IMR-90 (cell line): ENCODE measurements around the gene KYAT1. TPM values are rescaled to one million over a fixed set of nuclear protein-coding genes. Genes with fewer than 3 reads are reported as not detected.

Experiments used
- ATAC-seq: fragments of 200-7000 bp; cut with Tn5 transposase; 2 replicates; pipeline ENCODE4 v1.9.1; 2020; ENCODE audit warnings: low read depth, mild to moderate bottlenecking, moderate library complexity
- BruUV-seq: library from RNA; stranded (reverse); fragments of 400-500 nt; replicated peaks from 2 replicates; lab custom pipeline; 2021; lab: Mats Ljungman, UMichigan
- CTCF ChIA-PET: fragments of 300-600 bp; formaldehyde crosslinking; extraction: SDS; loops from one replicate; lab custom pipeline; 2021; ENCODE audit warnings: antibody characterized with exemption; lab: Yijun Ruan, JAX
- POLR2A ChIA-PET: fragments of 300-600 bp; sonication (Branson Sonifier 250); formaldehyde crosslinking; loops from one replicate; lab custom pipeline; 2022; ENCODE audit warnings: antibody characterized with exemption; ENCODE audit not compliant: unreplicated experiment; lab: Charles Lee
- DNase-seq: peaks from one replicate; pipeline ENCODE4 v3.0.0; 2013
- H2AFZ ChIP-seq: replicated peaks from 2 replicates; pipeline ENCODE3; 2013; ENCODE audit warnings: low read length, mild to moderate bottlenecking; ENCODE audit not compliant: poor library complexity
- H2AK5ac ChIP-seq: 2 replicates; pipeline ENCODE4 v1.6.1; 2013; ENCODE audit warnings: low read depth, low read length, inconsistent platforms
- H2AK9ac ChIP-seq: replicated peaks from 2 replicates; pipeline ENCODE3; 2013; ENCODE audit warnings: mild to moderate bottlenecking, low read depth, low read length, moderate library complexity; ENCODE audit not compliant: poor library complexity
- H2BK120ac ChIP-seq: 2 replicates; pipeline ENCODE4 v1.6.1; 2013; ENCODE audit warnings: low read depth, low read length, inconsistent platforms
- H2BK15ac ChIP-seq: 3 replicates; pipeline ENCODE4 v1.6.1; 2013; ENCODE audit warnings: low read depth, low read length, inconsistent platforms
- H2BK20ac ChIP-seq: 2 replicates; pipeline ENCODE4 v1.6.1; 2013; ENCODE audit warnings: low read depth, mild to moderate bottlenecking, inconsistent platforms, low read length, moderate library complexity
- H2BK5ac ChIP-seq: 2 replicates; pipeline ENCODE4 v1.6.1; 2013; ENCODE audit warnings: mild to moderate bottlenecking, low read depth, low read length, inconsistent platforms; ENCODE audit not compliant: poor library complexity, severe bottlenecking
- H3K14ac ChIP-seq: replicated peaks from 2 replicates; pipeline ENCODE4 v1.6.1; 2013; ENCODE audit warnings: low read depth, low read length, inconsistent platforms
- H3K18ac ChIP-seq: 2 replicates; pipeline ENCODE4 v1.6.1; 2013; ENCODE audit warnings: low read depth, low read length, control low read depth
- H3K23ac ChIP-seq: 2 replicates; pipeline ENCODE4 v1.6.1; 2013; ENCODE audit warnings: low read depth, low read length, inconsistent platforms
- H3K27ac ChIP-seq: 2 replicates; pipeline ENCODE4 v1.5.1; 2013; ENCODE audit warnings: mild to moderate bottlenecking, control low read depth, low read length; ENCODE audit not compliant: insufficient read depth
- H3K27me3 ChIP-seq: 2 replicates; pipeline ENCODE4 v1.6.1; 2013; ENCODE audit warnings: low read length; ENCODE audit not compliant: control insufficient read depth, insufficient read depth
- H3K36me3 ChIP-seq: 2 replicates; pipeline ENCODE4 v1.6.1; 2013; ENCODE audit warnings: low read length, mixed read lengths; ENCODE audit not compliant: control insufficient read depth, insufficient read depth
- H3K4ac ChIP-seq: 2 replicates; pipeline ENCODE4 v1.6.1; 2013; ENCODE audit warnings: low read depth, low read length, inconsistent platforms
- H3K4me1 ChIP-seq: 2 replicates; pipeline ENCODE4 v1.6.1; 2013; ENCODE audit warnings: low read length, mixed read lengths; ENCODE audit not compliant: control insufficient read depth, insufficient read depth
- H3K4me2 ChIP-seq: 2 replicates; pipeline ENCODE4 v1.6.1; 2013; ENCODE audit warnings: low read depth, mild to moderate bottlenecking, control low read depth, low read length, moderate library complexity
- H3K4me3 ChIP-seq: 2 replicates; pipeline ENCODE4 v1.5.1; 2013; ENCODE audit warnings: low read depth, mild to moderate bottlenecking, control low read depth, low read length, moderate library complexity; ENCODE audit not compliant: insufficient read depth
- H3K56ac ChIP-seq: 2 replicates; pipeline ENCODE4 v1.6.1; 2013; ENCODE audit warnings: low read length, inconsistent platforms; ENCODE audit not compliant: insufficient read depth; ENCODE audit errors: extremely low read depth
- H3K79me1 ChIP-seq, 2 experiments: 2 replicates each; pipeline ENCODE4 v1.6.1; 2013; ENCODE audit warnings: low read length in 2 of 2, inconsistent platforms in 1 of 2, low read depth in 1 of 2
- H3K9ac ChIP-seq: 2 replicates; pipeline ENCODE4 v1.6.1; 2013; ENCODE audit warnings: low read depth, low read length, control low read depth
- H3K9me1 ChIP-seq: 2 replicates; pipeline ENCODE4 v1.6.1; 2013; ENCODE audit warnings: low read length, inconsistent platforms; ENCODE audit not compliant: insufficient read depth
- H3K9me3 ChIP-seq: 2 replicates; pipeline ENCODE4 v1.6.1; 2013; ENCODE audit warnings: low read length; ENCODE audit not compliant: control insufficient read depth, insufficient read depth
- H4K20me1 ChIP-seq: 2 replicates; pipeline ENCODE4 v1.6.1; 2013; ENCODE audit warnings: low read length, inconsistent platforms; ENCODE audit not compliant: insufficient read depth
- H4K5ac ChIP-seq: 2 replicates; pipeline ENCODE4 v1.6.1; 2013; ENCODE audit warnings: mild to moderate bottlenecking, low read depth, low read length, control low read depth
- H4K8ac ChIP-seq, 2 experiments: 2 replicates each; pipeline ENCODE4 v1.6.1; 2013; ENCODE audit warnings: low read depth in 2 of 2, low read length in 2 of 2, control low read depth in 1 of 2, inconsistent platforms in 1 of 2
- H4K91ac ChIP-seq: 2 replicates; pipeline ENCODE4 v1.6.1; 2013; ENCODE audit warnings: low read depth, low read length, inconsistent platforms; ENCODE audit not compliant: insufficient read depth
- BHLHE40 ChIP-seq: fragments of 150-350 bp; IDR thresholded peaks from 2 replicates; pipeline ENCODE4 v1.6.1; 2016; ENCODE audit warnings: mild to moderate bottlenecking, low read depth, low read length
- CEBPB ChIP-seq: IDR thresholded peaks from 2 replicates; pipeline ENCODE4 v1.6.1; 2012; ENCODE audit warnings: low read depth, low read length, improper control_type of control experiment
- CHD1 ChIP-seq: IDR thresholded peaks from 2 replicates; pipeline ENCODE4 v1.6.1; 2012; ENCODE audit warnings: low read depth, low read length, improper control_type of control experiment
- CTCF ChIP-seq: conservative IDR thresholded peaks from 2 replicates; pipeline ENCODE4 v1.5.1; 2012; ENCODE audit warnings: mild to moderate bottlenecking, low read depth, low read length, improper control_type of control experiment
- FOS ChIP-seq: fragments of 150-350 bp; IDR thresholded peaks from 2 replicates; pipeline ENCODE4 v1.6.1; 2016; ENCODE audit warnings: low read depth, low read length
- MAFK ChIP-seq: IDR thresholded peaks from 2 replicates; pipeline ENCODE4 v1.6.1; 2012; ENCODE audit warnings: low read depth, low read length, improper control_type of control experiment
- NFE2L2 ChIP-seq: fragments of 150-350 bp; IDR thresholded peaks from 2 replicates; pipeline ENCODE4 v1.6.1; 2016; ENCODE audit warnings: low read depth, mild to moderate bottlenecking, low read length
- POLR2A ChIP-seq: IDR thresholded peaks from 2 replicates; pipeline ENCODE4 v1.6.1; 2012; ENCODE audit warnings: mild to moderate bottlenecking, low read depth, low read length
- SMC3 ChIP-seq: fragments of 150-350 bp; IDR thresholded peaks from 2 replicates; pipeline ENCODE4 v1.6.1; 2016; ENCODE audit warnings: low read depth, mild to moderate bottlenecking, antibody characterized with exemption, low read length, moderate library complexity
- USF2 ChIP-seq: fragments of 150-350 bp; IDR thresholded peaks from 2 replicates; pipeline ENCODE4 v1.6.1; 2017; ENCODE audit warnings: mild to moderate bottlenecking, antibody characterized with exemption, low read length, low read depth
- WGBS, 2 experiments: methylation state at CpG; one replicate each; pipeline versions ENCODE4 v1.1.5 to v1.1.7; 2013; ENCODE audit warnings: missing lambda C conversion rate in 2 of 2; ENCODE audit not compliant: insufficient read length in 1 of 2; ENCODE audit errors: extremely low coverage in 2 of 2; 5-methylcytosine and 5-hydroxymethylcytosine counted together
- dilution Hi-C: fragments of 300-500 bp; cut with HindIII; formaldehyde crosslinking; loops from one replicate; pipeline ENCODE4 v1.14.3; 2018; ENCODE audit warnings: low sequenced_read_pairs; ENCODE audit not compliant: unreplicated experiment
- in situ Hi-C: fragments of 300-500 bp; cut with MboI; formaldehyde crosslinking; loops from 3 replicates; pipeline ENCODE4 v1.14.3; 2019; ENCODE audit warnings: low sequenced_read_pairs, inconsistent platforms, mixed read lengths
- intact Hi-C: fragments of 100-400 bp; cut with micrococcal nuclease; formaldehyde crosslinking; loops from 2 replicates; pipeline ENCODE4 v1.10.0; 2022
- polyA plus RNA-seq, 3 experiments: library from polyadenylated mRNA; depleted of rRNA; stranded (reverse); fragments of >200 nt; gene quantifications; 2 replicates each; pipeline ENCODE4 v1.2.3, GENCODE V29; 2012; ENCODE audit warnings: low replicate concordance in 1 of 3
- total RNA-seq: library from RNA; depleted of rRNA; stranded (reverse); fragments of >200 nt; gene quantifications from 2 replicates; pipeline ENCODE4 v1.2.3, GENCODE V29; 2012

The KYAT1 gene
- total and polyA plus RNA-seq, 2 of the 4 experiments (the other 2 are of a cell fraction): 6.8 to 9.5 TPM

- H2AFZ ChIP-seq: no peak overlapping the region
- no peak overlapping the region for H2BK5ac ChIP-seq
- H2BK20ac ChIP-seq: no peak overlapping the region
- H4K20me1 ChIP-seq: peaks cover 16% of the 10 kb centered on the region
- peaks cover 19% of the 10 kb centered on the region for H3K9me1 ChIP-seq
- DNase-seq (no peak), ATAC-seq (no peak)
- TF ChIP-seq BHLHE40 (no peak), USF2 (no peak), CEBPB (no peak), POLR2A (no peak), SMC3 (no peak), CHD1 (no peak), MAFK (no peak), NFE2L2 (no peak), CTCF (no peak), FOS (no peak)
- no peak overlapping the region for H3K4ac ChIP-seq
- in situ Hi-C loops (no loop called here), intact Hi-C loops (no loop called here), dilution Hi-C loops (no loop called here)
- peak overlapping the region; percentile 33 for H2AK9ac ChIP-seq
- ChIA-PET POLR2A (no interaction called here), CTCF (no interaction called here)
- H3K56ac ChIP-seq: no peak overlapping the region
- 97% methylated on average over 3 of the region's 5 CpGs; no CpG with 5 or more reads in 1 of the 2 experiments for WGBS, 2 experiments
- H3K4me1 ChIP-seq: peaks cover 8% of the 10 kb centered on the region
- no TSS peak for BruUV-seq
- H3K14ac ChIP-seq: no peak overlapping the region
- no peak overlapping the region for H2AK5ac ChIP-seq
- no peak overlapping the region for H3K4me2 ChIP-seq
- H3K18ac ChIP-seq: no peak overlapping the region
- H2BK15ac ChIP-seq: no peak overlapping the region
- H3K9ac ChIP-seq: no peak overlapping the region
- H3K27ac ChIP-seq: no peak overlapping the region
- H3K9me3 ChIP-seq: no peaks in the 10 kb centered on the region
- H4K91ac ChIP-seq: no peak overlapping the region
- H3K79me1 ChIP-seq: peaks cover 23 to 74% of the 10 kb centered on the region in 2 experiments
- H2BK120ac ChIP-seq: no peak overlapping the region
- no peak overlapping the region for H3K4me3 ChIP-seq
- H3K23ac ChIP-seq: no peak overlapping the region
- H3K36me3 ChIP-seq: peaks cover 27% of the 10 kb centered on the region
- no peak overlapping the region for H4K5ac ChIP-seq
- H3K27me3 ChIP-seq: no peaks in the 10 kb centered on the region
- H4K8ac ChIP-seq: no peak overlapping the region
Measured at GRCh38 chr9:128898382-128898781, 16.6 kb upstream of the KYAT1 start.
